ENCODE results near the gene FILIP1.

FILIP1 gene

DNA sequence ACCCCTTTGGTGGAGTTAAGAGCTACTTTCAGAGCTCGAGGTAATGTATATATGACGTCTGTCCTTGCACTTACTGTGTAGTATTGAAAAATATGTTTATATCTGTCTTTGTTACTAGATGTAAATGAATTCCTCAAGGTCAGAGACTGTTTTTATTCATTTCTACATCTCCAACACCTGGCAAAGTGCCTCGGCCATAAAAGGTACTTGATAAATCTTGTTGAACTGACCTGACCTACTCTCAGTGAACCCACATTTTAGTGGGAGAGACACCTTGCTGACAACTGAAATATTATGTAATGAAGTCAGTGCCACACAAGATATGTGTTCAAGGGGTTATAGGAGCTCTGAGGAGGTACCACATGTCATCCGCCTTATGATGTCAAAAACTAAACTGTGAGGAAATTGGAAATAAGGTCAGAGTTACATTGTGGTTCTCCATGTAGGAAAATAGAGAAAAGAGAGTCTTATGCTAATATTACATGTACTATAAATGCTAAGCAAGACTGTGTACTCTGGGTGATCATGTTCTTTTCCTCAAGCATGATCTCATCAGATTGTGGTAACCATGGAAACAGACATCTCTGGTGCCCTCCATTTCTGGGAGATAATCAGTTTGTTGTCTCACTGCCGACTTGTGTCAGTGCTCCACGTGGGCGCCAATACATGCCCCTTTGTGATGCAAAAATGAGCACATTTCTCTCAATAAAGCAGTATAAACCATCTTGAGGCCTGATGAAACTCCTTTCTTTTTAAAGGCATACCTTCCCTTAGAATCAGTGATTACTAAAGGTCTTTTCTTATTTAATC, 203.3 kb downstream of the FILIP1 start:
- TF ChIP-seq GATA2 (IDR thresholded peaks at IDR 0.05; ENCODE audit: low read depth, low read length) (no peak), GATA3 (IDR thresholded peaks at IDR 0.05; ENCODE audit: low read depth, low read length) (no peak)

DNA sequence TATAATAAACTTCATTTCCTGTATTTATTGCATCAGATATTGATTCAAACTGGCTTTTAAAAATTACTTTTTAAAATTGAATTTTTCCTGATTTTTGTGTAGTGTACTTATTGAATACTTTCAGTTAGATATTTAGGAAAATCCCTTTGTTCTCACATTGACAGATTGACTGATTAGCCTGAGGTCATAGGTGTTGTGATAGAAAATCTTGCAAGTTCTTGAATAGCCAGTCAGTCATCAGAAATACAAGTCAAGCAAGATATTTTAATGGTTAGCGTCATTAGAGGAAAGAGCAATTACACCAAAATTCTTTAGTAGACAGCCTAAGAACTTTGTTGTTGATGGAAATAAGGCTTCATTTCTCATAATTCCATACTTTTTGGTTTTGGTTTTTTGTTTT, 205.6 kb downstream of the FILIP1 start:
- TF ChIP-seq GATA2 (IDR thresholded peaks at IDR 0.05; ENCODE audit: low read depth, low read length), result no peak
- TF ChIP-seq GATA3 (IDR thresholded peaks at IDR 0.05; ENCODE audit: low read depth, low read length), result no peak

DNA sequence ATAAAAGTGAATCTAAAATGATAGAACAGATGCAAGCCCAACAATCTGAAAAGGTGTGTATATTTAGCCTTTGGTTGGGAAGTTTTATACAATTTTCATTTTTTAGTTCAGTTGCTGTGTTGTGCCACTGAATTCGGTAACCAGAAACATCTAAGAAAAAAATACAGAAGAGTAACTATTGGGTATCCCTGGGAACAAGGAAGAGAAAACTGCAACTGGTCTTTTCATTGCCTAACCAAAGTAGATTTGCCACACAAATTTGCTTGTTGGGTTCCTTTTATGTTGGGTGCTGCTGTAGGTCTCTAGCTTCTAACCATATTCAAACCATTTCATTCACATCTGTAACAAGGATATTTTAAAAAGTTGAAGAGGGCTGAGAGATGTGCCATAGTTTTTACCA, 206.2 kb downstream of the FILIP1 start:
- no peak for TF ChIP-seq GATA3 (IDR thresholded peaks at IDR 0.05; ENCODE audit: low read depth, low read length)
- no peak for TF ChIP-seq GATA2 (IDR thresholded peaks at IDR 0.05; ENCODE audit: low read depth, low read length)

DNA sequence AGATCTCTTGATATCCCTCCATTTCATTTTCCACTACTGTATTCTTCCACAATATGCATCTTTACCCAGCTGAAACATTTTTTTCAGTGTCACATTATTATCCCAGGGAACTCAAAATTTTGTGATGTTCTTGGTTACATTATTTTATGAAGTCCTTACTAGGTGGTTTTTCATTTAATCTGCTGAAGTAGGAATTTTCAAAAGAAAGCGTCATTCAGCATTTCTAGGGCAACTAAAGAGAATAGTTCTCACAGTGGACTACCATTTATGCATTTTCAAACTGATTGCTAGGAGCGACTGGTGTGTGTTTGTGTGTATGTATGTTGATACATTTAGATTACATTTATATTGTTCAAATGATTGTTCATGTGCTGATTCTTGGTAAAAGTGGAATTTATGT, 206.6 kb downstream of the FILIP1 start:
- TF ChIP-seq GATA2 (IDR thresholded peaks at IDR 0.05; ENCODE audit: low read depth, low read length) (no peak), GATA3 (IDR thresholded peaks at IDR 0.05; ENCODE audit: low read depth, low read length) (no peak)

GRCh38 chr6:75285283-75285639, 208.3 kb downstream of the FILIP1 start:
- TF ChIP-seq GATA3 (IDR thresholded peaks at IDR 0.05; ENCODE audit: low read depth, low read length) (no peak), GATA2 (IDR thresholded peaks at IDR 0.05; ENCODE audit: low read depth, low read length) (no peak)

DNA sequence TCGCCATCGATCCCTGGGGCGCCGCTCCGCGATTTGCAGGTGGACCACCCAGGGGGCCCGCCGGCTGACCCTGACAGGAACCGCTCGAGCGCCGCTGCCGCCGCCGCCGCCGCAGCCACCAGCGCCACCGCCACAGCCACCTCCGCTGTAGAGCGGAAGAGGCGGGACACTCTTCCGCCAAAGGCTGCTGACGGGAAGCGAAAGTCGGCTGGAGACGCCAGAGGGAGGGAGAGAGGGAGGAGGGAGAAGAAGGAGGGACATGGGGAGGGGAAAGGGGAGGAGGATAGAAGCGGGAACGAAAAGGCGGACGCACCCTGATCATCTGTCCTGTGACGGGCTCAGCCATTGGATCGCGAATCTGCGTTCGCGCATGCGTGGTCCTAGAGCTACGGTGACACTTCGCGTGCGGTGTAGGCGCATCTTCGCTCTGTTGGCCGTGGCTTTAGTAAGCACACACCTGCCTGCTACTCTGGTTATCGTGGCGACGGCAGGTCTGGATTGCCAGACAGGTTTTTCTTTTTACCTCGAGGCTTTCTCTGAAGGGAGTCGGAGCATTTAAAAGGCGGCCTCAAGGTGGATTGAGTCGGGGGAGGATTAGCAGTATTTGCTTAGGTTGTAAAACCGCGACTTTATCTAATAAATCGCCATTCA, 208.8 kb downstream of the FILIP1 start, which contains the start of gene TMEM30A:
TMEM30A (minus strand) TSS at position 161 of the 651 bp plus-strand sequence; CDS start at position 7, 154 bp downstream.
- TF ChIP-seq GATA2 (IDR thresholded peaks at IDR 0.05; ENCODE audit: low read depth, low read length), result no peak; the same call in 1 of the 2 replicates
- TF ChIP-seq GATA3 (IDR thresholded peaks at IDR 0.05; ENCODE audit: low read depth, low read length), result no peak

- no peak for TF ChIP-seq GATA3 (IDR thresholded peaks at IDR 0.05; ENCODE audit: low read depth, low read length)
- no peak for TF ChIP-seq GATA2 (IDR thresholded peaks at IDR 0.05; ENCODE audit: low read depth, low read length)
Measured at GRCh38 chr6:75283907-75284631, 209.5 kb downstream of the FILIP1 start.

GRCh38 chr6:75282706-75283105, 210.9 kb downstream of the FILIP1 start:
- no peak for TF ChIP-seq GATA3 (IDR thresholded peaks at IDR 0.05; ENCODE audit: low read depth, low read length)
- TF ChIP-seq GATA2 (IDR thresholded peaks at IDR 0.05; ENCODE audit: low read depth, low read length), result no peak

DNA sequence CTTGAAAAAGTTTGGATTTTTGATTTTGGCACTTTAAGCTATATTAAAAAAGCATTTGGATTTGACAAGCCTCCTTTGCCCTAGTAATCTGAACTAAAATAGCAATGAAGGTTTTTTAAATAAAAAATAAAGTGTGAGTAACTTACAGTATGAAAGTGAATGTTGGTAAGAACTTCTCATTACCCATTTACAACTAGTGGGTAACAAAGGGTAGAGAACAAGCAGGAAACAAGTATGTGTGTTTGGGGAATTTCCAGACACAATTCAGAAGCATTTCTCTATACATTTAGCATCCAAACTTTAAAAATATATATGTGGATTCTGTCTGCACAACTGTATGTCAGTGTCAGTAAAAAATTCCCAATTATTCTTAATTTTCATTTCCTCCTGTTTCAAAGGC, 211.9 kb downstream of the FILIP1 start:
- TF ChIP-seq GATA2 (IDR thresholded peaks at IDR 0.05; ENCODE audit: low read depth, low read length) (no peak), GATA3 (IDR thresholded peaks at IDR 0.05; ENCODE audit: low read depth, low read length) (no peak)

DNA sequence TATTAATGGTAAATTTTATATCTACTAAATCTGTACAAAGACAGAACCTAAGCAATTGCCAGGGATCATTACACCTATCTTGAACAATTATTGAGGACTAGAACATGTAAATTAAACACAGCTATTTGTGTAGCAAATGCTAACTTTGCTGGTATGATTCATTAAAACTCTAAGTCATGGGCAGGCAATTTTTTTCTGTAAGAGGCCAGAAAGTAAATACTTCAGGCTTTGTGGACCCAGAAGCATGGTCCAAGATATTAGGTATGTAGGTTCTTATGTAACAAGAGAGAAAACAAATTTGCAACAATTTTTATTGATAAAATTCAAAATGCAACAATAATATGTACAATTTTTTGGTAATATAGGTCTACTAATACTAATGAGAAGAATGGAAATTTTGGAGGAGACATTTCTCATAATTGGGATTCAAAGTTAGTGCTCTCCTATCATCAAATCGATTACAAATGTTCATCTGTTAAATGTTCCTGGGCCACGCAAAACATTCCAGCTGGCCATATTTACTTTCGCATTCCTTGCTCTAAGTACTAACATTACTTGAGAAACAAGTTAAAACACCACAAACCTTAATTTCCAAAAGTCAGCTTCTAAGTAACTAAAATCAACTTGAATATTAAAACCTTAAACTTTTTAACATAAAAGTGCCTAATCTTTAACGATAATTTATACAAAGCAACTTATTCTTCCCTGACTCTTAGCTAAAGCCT, 213.3 kb downstream of the FILIP1 start:
- no peak for TF ChIP-seq GATA3 (IDR thresholded peaks at IDR 0.05; ENCODE audit: low read depth, low read length)
- no peak for TF ChIP-seq GATA2 (IDR thresholded peaks at IDR 0.05; ENCODE audit: low read depth, low read length)

DNA sequence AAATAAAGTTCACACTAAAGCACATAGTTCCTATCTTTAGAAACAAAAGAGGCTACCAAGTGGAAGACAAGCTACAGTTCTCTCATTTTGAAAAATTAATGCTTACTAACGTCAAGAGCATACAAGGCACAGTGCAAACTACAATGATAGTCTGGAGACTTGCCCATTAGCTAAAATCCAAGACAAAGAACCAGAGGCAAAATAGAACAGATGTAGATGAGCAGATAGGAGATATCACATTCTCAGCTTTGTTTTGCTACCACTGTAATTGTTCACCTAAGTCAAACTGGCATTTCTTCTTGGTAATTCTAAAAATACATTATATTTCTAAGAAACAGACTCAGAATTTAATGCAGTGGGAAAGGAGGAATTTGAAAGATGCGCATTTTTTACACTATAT, 214.2 kb downstream of the FILIP1 start:
- TF ChIP-seq GATA2 (IDR thresholded peaks at IDR 0.05; ENCODE audit: low read depth, low read length), result peak; percentile 71
- TF ChIP-seq GATA3 (IDR thresholded peaks at IDR 0.05; ENCODE audit: low read depth, low read length), result peak; percentile 84

DNA sequence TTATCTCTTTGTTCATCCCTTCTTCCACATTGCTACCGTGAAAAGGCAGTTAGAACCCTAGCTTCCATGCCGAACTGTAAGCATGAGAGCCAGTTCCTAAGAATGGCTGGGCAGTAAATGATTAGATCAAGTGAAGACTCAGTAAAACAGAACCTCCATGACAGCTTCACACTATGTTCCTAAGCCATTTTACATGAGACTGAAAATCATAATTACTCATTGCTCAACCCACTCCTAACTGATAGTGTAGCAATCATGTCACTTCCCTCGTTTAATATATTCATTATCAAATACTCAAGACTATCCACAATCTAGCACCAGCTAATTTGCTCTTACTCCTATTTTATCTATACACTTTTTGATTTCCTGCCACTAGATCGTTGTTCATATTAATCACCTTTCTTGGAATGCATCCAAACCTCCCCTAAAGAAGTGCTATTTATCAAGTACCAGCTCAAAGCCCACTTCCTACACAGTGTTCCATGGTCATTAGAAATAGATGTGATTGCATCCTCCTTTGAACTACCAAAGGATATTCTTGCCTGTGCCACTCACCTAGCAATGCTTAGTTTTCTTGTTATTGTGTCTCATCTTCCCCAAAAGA, 215.0 kb downstream of the FILIP1 start:
- TF ChIP-seq GATA3 (IDR thresholded peaks at IDR 0.05; ENCODE audit: low read depth, low read length) (no peak), GATA2 (IDR thresholded peaks at IDR 0.05; ENCODE audit: low read depth, low read length) (no peak)

- TF ChIP-seq GATA2 (IDR thresholded peaks at IDR 0.05; ENCODE audit: low read depth, low read length), result no peak
- no peak for TF ChIP-seq GATA3 (IDR thresholded peaks at IDR 0.05; ENCODE audit: low read depth, low read length)
Measured at GRCh38 chr6:75275067-75275466, 218.5 kb downstream of the FILIP1 start.
